K562 (cell line): ENCODE measurements around the gene CARD9. TPM values are rescaled to one million over a fixed set of nuclear protein-coding genes. Genes with fewer than 3 reads are reported as not detected.
A peak's percentile ranks its signal among the peaks of the same experiment; 100 is the strongest.

Experiments used
- ATAC-seq: fragments of 200-7000 bp; cut with Tn5 transposase; 3 replicates; pipeline ENCODE4 v1.9.1; 2020; ENCODE audit warnings: moderate library complexity
- Bru-seq: library from RNA; stranded (reverse); fragments of 400-500 nt; gene quantifications from one replicate; lab custom pipeline; 2021; lab: Mats Ljungman, UMichigan
- BruChase-seq, 2 experiments: library from RNA; stranded (reverse); fragments of 400-500 nt; gene quantifications; one replicate each; lab custom pipeline; 2021; lab: Mats Ljungman, UMichigan
- BruUV-seq: library from RNA; stranded (reverse); fragments of 400-500 nt; replicated peaks from 2 replicates; lab custom pipeline; 2021; lab: Mats Ljungman, UMichigan
- CTCF ChIA-PET: fragments of 300-600 bp; formaldehyde crosslinking; extraction: SDS; loops from one replicate; lab custom pipeline; 2021; ENCODE audit warnings: low intra/inter-chr PET ratio; lab: Yijun Ruan, JAX
- POLR2A ChIA-PET: fragments of 300-600, 350-650 bp; sonication (Branson Sonifier 250); formaldehyde crosslinking; extraction: SDS; loops from one replicate; lab custom pipeline; 2021; ENCODE audit warnings: antibody characterized with exemption, inconsistent platforms; lab: Yijun Ruan, JAX
- DNase-seq, 4 experiments: peaks; one replicate each; pipeline versions ENCODE4 v3.0.0 to v3.0.0-alpha.2; 2011 to 2018; ENCODE audit warnings: low spot score in 3 of 4, mixed read lengths in 3 of 4; ENCODE audit errors: extremely low read depth in 1 of 4
- FAIRE-seq: peaks from 2 replicates; lab custom pipeline; 2011; peaks lifted over from hg19 to GRCh38; lab: Jason Lieb, UNC
- H2AFZ ChIP-seq: 2 replicates; pipeline ENCODE4 v1.6.0; 2011; ENCODE audit warnings: low read depth, low read length, control low read depth, inconsistent platforms
- H3K27ac ChIP-seq: fragments of 200-600 bp; 3 replicates; pipeline ENCODE4 v1.8.0; 2011; ENCODE audit warnings: low read depth, mild to moderate bottlenecking, control low read depth, inconsistent platforms, low read length, moderate library complexity, mixed read lengths; ENCODE audit errors: extremely low read depth
- H3K27me3 ChIP-seq, 2 experiments: fragments of 300-600 bp in 1 of 2; 2 replicates in 1 of 2; 3 replicates in 1 of 2; pipeline versions ENCODE4 v1.6.0 to v1.8.0; 2011; ENCODE audit warnings: inconsistent platforms in 2 of 2, low read length in 2 of 2, mild to moderate bottlenecking in 1 of 2, mixed read lengths in 1 of 2, moderate library complexity in 1 of 2; ENCODE audit not compliant: control insufficient read depth in 2 of 2, insufficient read depth in 2 of 2
- H3K36me3 ChIP-seq: fragments of 300-600 bp; 3 replicates; pipeline ENCODE4 v1.8.0; 2011; ENCODE audit warnings: mild to moderate bottlenecking, low read length, inconsistent platforms; ENCODE audit not compliant: control insufficient read depth, insufficient read depth
- H3K4me1 ChIP-seq, 2 experiments: fragments of 200-600 bp in 1 of 2; replicated peaks in 1 of 2; 2 replicates in 1 of 2; 3 replicates in 1 of 2; pipeline versions ENCODE4 v1.5.1 to v1.8.0; 2011; ENCODE audit warnings: inconsistent platforms in 2 of 2, low read length in 2 of 2, mild to moderate bottlenecking in 1 of 2, mixed read lengths in 1 of 2, moderate library complexity in 1 of 2; ENCODE audit not compliant: control insufficient read depth in 2 of 2, insufficient read depth in 2 of 2
- H3K4me2 ChIP-seq: 2 replicates; pipeline ENCODE4 v1.6.1; 2011; ENCODE audit warnings: low read length, control low read depth, inconsistent platforms, mixed read lengths; ENCODE audit not compliant: insufficient read depth
- H3K4me3 ChIP-seq: fragments of 200-600 bp; sonication (generic), shearing (Covaris generic); 2 replicates; pipeline ENCODE4 v1.5.1; 2016; ENCODE audit warnings: control low read depth, inconsistent platforms
- H3K79me2 ChIP-seq: fragments of 200-600 bp; 3 replicates; pipeline ENCODE4 v1.8.0; 2011; ENCODE audit warnings: low read length, inconsistent platforms; ENCODE audit not compliant: control insufficient read depth, insufficient read depth
- H3K9ac ChIP-seq, 2 experiments: 2 replicates each; pipeline versions ENCODE4 v1.6.0 to v1.6.1; 2011; ENCODE audit warnings: low read depth in 2 of 2, low read length in 2 of 2, control low read depth in 1 of 2, inconsistent platforms in 1 of 2, mild to moderate bottlenecking in 1 of 2, mixed read lengths in 1 of 2; ENCODE audit not compliant: insufficient read depth in 1 of 2
- H3K9me1 ChIP-seq: one replicate; pipeline ENCODE4 v1.6.0; 2011; ENCODE audit warnings: inconsistent platforms, mild to moderate bottlenecking, low read length, moderate library complexity; ENCODE audit not compliant: control insufficient read depth, insufficient read depth
- H3K9me3 ChIP-seq: replicated peaks from 2 replicates; pipeline ENCODE4 v1.5.1; 2011; ENCODE audit warnings: low read depth, low read length, inconsistent platforms; ENCODE audit not compliant: control insufficient read depth, insufficient read depth
- H4K20me1 ChIP-seq: replicated peaks from 2 replicates; pipeline ENCODE4 v1.6.1; 2011; ENCODE audit warnings: low read length, inconsistent platforms, mixed read lengths; ENCODE audit not compliant: control insufficient read depth, insufficient read depth
- ARID2 ChIP-seq: fragments of 450-650 bp; IDR thresholded peaks from 2 replicates; pipeline ENCODE4 v1.6.1; 2017; ENCODE audit warnings: antibody characterized with exemption, mild to moderate bottlenecking
- NFXL1 ChIP-seq: fragments of 450-650 bp; formaldehyde crosslinking; IDR thresholded peaks from 2 replicates; pipeline ENCODE4 v1.4.0; 2021; ENCODE audit warnings: mild to moderate bottlenecking
- PHF20 ChIP-seq: fragments of 450-650 bp; IDR thresholded peaks from 2 replicates; pipeline ENCODE4 v1.6.1; 2018; ENCODE audit not compliant: partially characterized antibody
- PHF8 ChIP-seq: fragments of 200-600 bp; sonication (generic); IDR thresholded peaks from 2 replicates; pipeline ENCODE4 v1.6.1; 2012; ENCODE audit warnings: mixed run types, mild to moderate bottlenecking, inconsistent platforms, low read length, moderate library complexity, borderline replicate concordance
- POLR2AphosphoS5 ChIP-seq: IDR thresholded peaks from 2 replicates; pipeline ENCODE4 v1.6.1; 2011; ENCODE audit warnings: mild to moderate bottlenecking, low read depth, low read length, moderate library complexity; ENCODE audit not compliant: control insufficient read depth, insufficient read depth
- SUPT5H ChIP-seq: fragments of 450-650 bp; IDR thresholded peaks from 2 replicates; pipeline ENCODE4 v1.6.1; 2016
- TBP ChIP-seq: optimal IDR thresholded peaks from 2 replicates; pipeline ENCODE3; 2011; ENCODE audit warnings: low read depth, low read length, improper control_type of control experiment
- ZC3H11A ChIP-seq: IDR thresholded peaks from 2 replicates; pipeline ENCODE4 v1.6.1; 2012; ENCODE audit warnings: low read depth, low read length, improper control_type of control experiment
- ZNF282 ChIP-seq: sonication (generic); formaldehyde crosslinking; IDR thresholded peaks from 2 replicates; pipeline ENCODE4 v1.8.1; 2023; ENCODE audit warnings: missing genetic modification reagents
- WGBS: fragments of 100-300 bp; shearing (Covaris generic); methylation state at CpG from one replicate; pipeline ENCODE4 v1.1.6; 2016; ENCODE audit warnings: low coverage, mixed read lengths; ENCODE audit not compliant: insufficient coverage; ENCODE audit errors: missing lambda C conversion rate; 5-methylcytosine and 5-hydroxymethylcytosine counted together
- in situ Hi-C: fragments of 300-500 bp; cut with MboI; formaldehyde crosslinking; loops from 4 replicates; pipeline ENCODE4 v1.15.0; 2018; ENCODE audit warnings: inconsistent platforms, mixed read lengths
- intact Hi-C: fragments of 100-400 bp; cut with micrococcal nuclease; formaldehyde crosslinking; loops from 2 replicates; pipeline ENCODE4 v1.14.2; 2022
- long read RNA-seq, 3 experiments: library from polyadenylated mRNA in 2 of 3; library from RNA in 1 of 3; unstranded in 2 of 3; stranded (forward) in 1 of 3; transcript quantifications; one replicate each; pipeline ENCODE4 v2.0.0, GENCODE V29; 2019 to 2022
- polyA minus RNA-seq, 3 experiments: library from RNA; depleted of rRNA, polyadenylated mRNA; stranded (reverse); fragments of >200 nt; gene quantifications; 2 replicates each; pipeline ENCODE4 v1.2.3, GENCODE V29; 2011
- polyA plus RNA-seq, 8 experiments: library from polyadenylated mRNA; depleted of rRNA in 4 of 8; stranded (reverse) in 5 of 8; unstranded in 3 of 8; fragments of >200 nt; fragmentation: Nextera tagmentation in 2 of 8; fragmentation: Illumina TruSeq in 1 of 8; extraction: Ambion mirVana in 2 of 8; extraction: Trizol in 1 of 8; gene quantifications; 2 replicates each; pipeline versions ENCODE4 v1.2.1 to v1.2.3, GENCODE V29; 2011 to 2014; ENCODE audit warnings: inconsistent platforms in 1 of 8, missing spikeins in 1 of 8
- total RNA-seq, 7 experiments: library from RNA; depleted of rRNA in 6 of 7; stranded (reverse); fragments of >200 nt in 6 of 7; fragmentation: Illumina TruSeq in 2 of 7; extraction: Trizol in 2 of 7; gene quantifications; 2 replicates each; pipeline versions ENCODE4 v1.2.1 to v1.2.3, GENCODE V29; 2011 to 2021; ENCODE audit warnings: low replicate concordance in 1 of 7
- TF ChIP-seq, protein P1 (sequence below): fragments of 450-650 bp; IDR thresholded peaks from 2 replicates; pipeline ENCODE4 v1.6.1; 2016; ENCODE audit warnings: low read depth, mild to moderate bottlenecking, moderate library complexity
- TF ChIP-seq, protein P2 (sequence below), 2 experiments: fragments of 450-650 bp in 1 of 2; sonication (generic) in 1 of 2; formaldehyde crosslinking in 1 of 2; IDR thresholded peaks in 1 of 2; conservative IDR thresholded peaks in 1 of 2; 2 replicates each; pipeline versions ENCODE4 v1.6.1 to v1.8.1; 2016 to 2023; ENCODE audit warnings: mild to moderate bottlenecking in 2 of 2, moderate library complexity in 2 of 2, inconsistent platforms in 1 of 2, missing genetic modification reagents in 1 of 2

CARD9 gene, protein sequence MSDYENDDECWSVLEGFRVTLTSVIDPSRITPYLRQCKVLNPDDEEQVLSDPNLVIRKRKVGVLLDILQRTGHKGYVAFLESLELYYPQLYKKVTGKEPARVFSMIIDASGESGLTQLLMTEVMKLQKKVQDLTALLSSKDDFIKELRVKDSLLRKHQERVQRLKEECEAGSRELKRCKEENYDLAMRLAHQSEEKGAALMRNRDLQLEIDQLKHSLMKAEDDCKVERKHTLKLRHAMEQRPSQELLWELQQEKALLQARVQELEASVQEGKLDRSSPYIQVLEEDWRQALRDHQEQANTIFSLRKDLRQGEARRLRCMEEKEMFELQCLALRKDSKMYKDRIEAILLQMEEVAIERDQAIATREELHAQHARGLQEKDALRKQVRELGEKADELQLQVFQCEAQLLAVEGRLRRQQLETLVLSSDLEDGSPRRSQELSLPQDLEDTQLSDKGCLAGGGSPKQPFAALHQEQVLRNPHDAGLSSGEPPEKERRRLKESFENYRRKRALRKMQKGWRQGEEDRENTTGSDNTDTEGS
- total RNA-seq (2011; cell fraction: chromatin; rRNA removed; ENCODE audit: low replicate concordance): 37.4 and 149 TPM in 2 replicates
- total RNA-seq (2011; cell fraction: nucleolus; rRNA removed): 92.6 and 92.9 TPM in 2 replicates
- total RNA-seq (2011; cell fraction: nucleoplasm; rRNA removed): 39.7 and 46.5 TPM in 2 replicates
- 37.6 and 40.1 TPM in 2 replicates for total RNA-seq (2014; rRNA removed)
- 3.5 and 3.6 TPM in 2 replicates for total RNA-seq (2014; rRNA removed; fragmentation: Illumina TruSeq; extraction: Trizol)
- 14.6 and 15.8 TPM in 2 replicates for total RNA-seq (2015; rRNA removed; fragmentation: Illumina TruSeq; extraction: Trizol)
- total RNA-seq (2021): 35.6 and 42.7 TPM in 2 replicates
- polyA plus RNA-seq (2011; rRNA removed): 9.7 and 27.8 TPM in 2 replicates
- 10.5 and 13.4 TPM in 2 replicates for polyA plus RNA-seq (2011; cell fraction: cytosol; rRNA removed)
- polyA plus RNA-seq (2011; cell fraction: nucleus; rRNA removed): 231 and 234 TPM in 2 replicates
- polyA plus RNA-seq (2012): 21.9 and 61.0 TPM in 2 replicates
- polyA plus RNA-seq (2014; fragmentation: Illumina TruSeq; extraction: Trizol): 4.7 and 13.2 TPM in 2 replicates
- 1 to 10 TPM; 1.7 to 2.0 TPM for polyA plus RNA-seq (2014; fragmentation: Nextera tagmentation; extraction: Ambion mirVana)
- 40.4 and 53.0 TPM in 2 replicates for polyA plus RNA-seq (2014; rRNA removed)
- polyA minus RNA-seq (2011; rRNA and poly(A)+ RNA removed): 4.8 and 5.0 TPM in 2 replicates
- polyA minus RNA-seq (2011; cell fraction: cytosol; rRNA and poly(A)+ RNA removed): 7.2 and 12.8 TPM in 2 replicates
- 25.8 and 55.4 TPM in 2 replicates for polyA minus RNA-seq (2011; cell fraction: nucleus; rRNA and poly(A)+ RNA removed)
- percentile 68 among the genes with signal in this experiment for Bru-seq, nascent RNA
- BruChase-seq, experiment 1, labeled RNA remaining after a 2-hour chase: percentile 57 among the genes with signal in this experiment
- percentile 63 among the genes with signal in this experiment for BruChase-seq, experiment 2, labeled RNA remaining after a 6-hour chase
- long read RNA-seq, experiment 1, transcript CARD9-201 (13 exons, 2,123 nt): major isoform, 25 of 96 reads
- long read RNA-seq, experiment 1, partial matches to known transcripts: 19 of 96 reads
- long read RNA-seq, experiment 1, other reads (novel, unspliced or antisense): 51 of 96 reads
- long read RNA-seq, experiment 2, partial matches to known transcripts: 9 of 25 reads
- long read RNA-seq, experiment 2, other reads (novel, unspliced or antisense): 13 of 25 reads
- long read RNA-seq, experiment 3, transcript CARD9-201 (13 exons, 2,123 nt): major isoform, 6 of 18 reads
- long read RNA-seq, experiment 3, partial matches to known transcripts: 2 of 18 reads
- long read RNA-seq, experiment 3, other reads (novel, unspliced or antisense): 10 of 18 reads

DNA sequence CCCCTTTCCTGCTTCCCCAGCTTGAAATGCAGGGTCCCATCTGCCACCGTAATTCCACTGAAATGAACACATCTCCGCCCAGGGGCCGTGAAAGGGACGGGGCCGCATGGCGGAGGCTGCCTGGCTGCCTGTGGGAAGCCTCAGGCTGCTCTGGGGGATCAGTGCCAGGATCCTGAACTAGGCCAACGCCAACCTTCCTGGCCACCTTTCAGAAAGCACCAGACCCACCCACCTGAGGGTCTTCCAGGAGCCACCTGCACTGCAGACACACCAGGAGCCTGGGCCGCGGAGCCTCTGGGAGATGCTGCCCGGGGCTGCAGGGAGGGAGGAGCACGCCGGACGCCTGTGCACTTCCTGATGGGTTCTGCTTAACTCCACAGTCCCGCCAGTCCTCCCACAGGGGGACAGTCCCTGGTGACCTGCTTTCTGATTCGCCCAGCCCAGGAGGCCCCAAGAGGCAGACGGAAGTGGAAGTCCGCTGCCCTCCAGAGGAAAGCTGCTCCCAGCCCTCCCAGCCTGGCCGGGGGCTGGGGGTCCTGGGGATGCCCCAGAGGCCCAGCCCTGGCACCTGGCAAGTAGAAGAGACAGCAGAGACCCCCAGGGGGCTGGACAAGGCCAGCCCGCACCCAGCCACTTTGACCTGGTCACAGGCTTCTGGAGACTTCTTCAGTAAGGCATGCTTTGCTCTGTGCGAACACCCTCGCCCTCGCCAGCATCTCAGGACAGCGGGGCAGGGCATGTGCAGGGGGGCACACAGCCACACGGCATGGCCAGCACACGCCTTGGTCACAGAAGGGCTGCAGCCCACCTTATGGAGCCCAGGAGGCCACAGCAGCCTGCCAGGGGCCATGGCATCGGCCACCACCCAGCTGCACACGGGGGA lies at the start of gene CARD9:
Gene CARD9 (minus strand): TSS at position 370 of the 883 bp plus-strand sequence. CDS start 1,591 bp downstream, outside the sequence.
- Histone ChIP-seq H3K9ac (peak within 1 kb of the TSS; percentile 89 to 93), H3K79me2 (peaks cover 24% of the 10 kb centered on the region), H3K36me3 (peaks cover 76% of the 10 kb centered on the region; the same call in 2 of the 3 replicates), H3K4me3 (peak within 1 kb of the TSS; percentile 55), H3K9me1 (no peaks in the 10 kb centered on the region), H3K27me3 (no peaks in the 10 kb centered on the region), H3K27ac (peak within 1 kb of the TSS; percentile 79), H4K20me1 (no peaks in the 10 kb centered on the region), H3K4me1 (peaks cover 9 to 81% of the 10 kb centered on the region in 2 experiments; a peak in 4 of 5 replicates), H3K9me3 (no peaks in the 10 kb centered on the region), H3K4me2 (peak within 1 kb of the TSS; percentile 95), H2AFZ (peak within 1 kb of the TSS; percentile 79)
- FAIRE-seq: peak; percentile 96
- peak; percentile 92 for ATAC-seq
- POLR2A ChIA-PET: interaction anchor here (0.6 to 1.0 kb wide), 7 partner anchors 7 to 869 kb away, joined by 3 to 8 read pairs (median 3); partner anchors contain the start of gene DNLZ
- intact Hi-C loops: no loop called here
- TSS peak; percentile 62 for BruUV-seq
- in situ Hi-C loops: no loop called here
- WGBS: 26% methylated on average over 22 of the region's 27 CpGs
- CTCF ChIA-PET: no interaction called here
- peak; percentile 68 to 87 (median 76) for DNase-seq
- no peak for TF ChIP-seq NFXL1 (CRISPR knock-in tag)
- TF ChIP-seq ZC3H11A: no peak
- TF ChIP-seq, protein P1, sequence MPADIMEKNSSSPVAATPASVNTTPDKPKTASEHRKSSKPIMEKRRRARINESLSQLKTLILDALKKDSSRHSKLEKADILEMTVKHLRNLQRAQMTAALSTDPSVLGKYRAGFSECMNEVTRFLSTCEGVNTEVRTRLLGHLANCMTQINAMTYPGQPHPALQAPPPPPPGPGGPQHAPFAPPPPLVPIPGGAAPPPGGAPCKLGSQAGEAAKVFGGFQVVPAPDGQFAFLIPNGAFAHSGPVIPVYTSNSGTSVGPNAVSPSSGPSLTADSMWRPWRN: no peak
- peak; percentile 39 for TF ChIP-seq TBP
- TF ChIP-seq, protein P2, sequence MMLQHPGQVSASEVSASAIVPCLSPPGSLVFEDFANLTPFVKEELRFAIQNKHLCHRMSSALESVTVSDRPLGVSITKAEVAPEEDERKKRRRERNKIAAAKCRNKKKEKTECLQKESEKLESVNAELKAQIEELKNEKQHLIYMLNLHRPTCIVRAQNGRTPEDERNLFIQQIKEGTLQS (IDR thresholded peaks at IDR 0.05): no peak
- TF ChIP-seq, protein P2 (CRISPR knock-in tag; conservative IDR thresholded peaks at IDR 0.05): no peak
- peak; percentile 81 for TF ChIP-seq SUPT5H
- no peak for TF ChIP-seq ARID2
- peak; percentile 54 for TF ChIP-seq PHF20
- TF ChIP-seq PHF8: peak; percentile 76
- no peak for TF ChIP-seq ZNF282 (CRISPR knock-in tag)
- TF ChIP-seq POLR2AphosphoS5: 0 out of 2 replicates have a peak, but pooled peaks have one; percentile 15
